Measurements from ENCODE around the gene CACNA2D3.

The CACNA2D3 gene

DNA sequence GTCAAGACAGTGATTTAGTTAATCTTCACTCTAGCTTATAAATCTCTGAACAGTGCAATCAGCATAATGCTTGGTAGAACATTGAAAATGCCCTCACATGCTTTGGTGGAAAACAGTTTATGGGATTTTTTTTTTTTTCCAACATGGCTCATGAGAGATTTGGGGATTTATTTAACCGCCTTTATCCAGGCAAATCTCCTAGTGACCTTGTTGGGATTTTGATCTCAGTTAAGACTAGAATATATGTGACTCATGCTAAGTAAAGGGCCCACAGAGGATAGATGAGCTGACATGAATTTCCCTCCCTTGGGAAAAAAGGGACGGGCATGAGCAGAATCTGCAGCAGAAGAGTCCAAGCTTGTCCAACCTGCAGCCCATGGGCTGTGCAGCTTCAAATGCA is 786.8 kb downstream of the CACNA2D3 start:
- no peak for DNase-seq (ENCODE audit: low read depth, low spot score)

DNA sequence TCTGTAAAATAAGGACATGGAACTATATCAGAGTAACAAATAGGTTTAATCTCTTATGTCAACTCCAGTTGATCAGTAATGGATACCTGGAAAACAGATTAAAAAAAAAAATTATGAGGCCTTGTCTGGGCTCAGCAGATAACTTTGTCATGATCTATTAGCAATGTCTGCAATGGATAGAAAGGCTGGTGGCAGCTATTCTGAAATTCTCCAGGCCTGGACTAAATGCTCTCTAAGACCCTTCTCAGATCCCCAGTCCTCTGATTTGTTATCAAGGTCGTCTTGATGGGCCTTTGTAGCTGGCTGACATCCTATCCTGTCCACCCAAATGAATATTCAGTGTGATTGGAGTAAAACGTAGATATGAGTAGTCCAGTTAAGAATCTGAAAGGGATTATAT is 791.8 kb downstream of the CACNA2D3 start:
- DNase-seq (ENCODE audit: low read depth, low spot score), result no peak
- no peak overlapping the region for H3K27ac ChIP-seq

More for the DNA sequence above, 786.8 kb downstream of the CACNA2D3 start:
- H3K27ac ChIP-seq, result no peak overlapping the region

DNA sequence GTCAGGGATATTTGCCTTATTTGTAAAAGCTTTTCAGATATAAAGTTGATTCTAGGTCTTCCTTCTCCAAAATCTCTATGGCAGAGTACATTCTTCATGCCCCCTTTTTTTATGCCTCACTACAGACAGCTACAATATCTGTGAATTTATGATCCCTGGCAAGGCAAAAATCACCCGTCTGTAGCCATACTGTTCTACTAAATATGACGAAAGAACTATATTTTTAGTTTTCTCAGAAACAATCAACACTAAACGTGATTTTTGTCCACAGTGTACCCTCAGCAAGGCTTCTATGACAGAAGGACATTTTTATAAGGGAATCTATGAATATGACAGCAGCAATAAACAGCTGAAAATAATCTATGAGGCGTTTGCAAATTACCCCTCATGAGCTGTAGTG is 792.8 kb downstream of the CACNA2D3 start:
- H3K27ac ChIP-seq, result no peak overlapping the region
- DNase-seq (ENCODE audit: low read depth, low spot score), result no peak

DNA sequence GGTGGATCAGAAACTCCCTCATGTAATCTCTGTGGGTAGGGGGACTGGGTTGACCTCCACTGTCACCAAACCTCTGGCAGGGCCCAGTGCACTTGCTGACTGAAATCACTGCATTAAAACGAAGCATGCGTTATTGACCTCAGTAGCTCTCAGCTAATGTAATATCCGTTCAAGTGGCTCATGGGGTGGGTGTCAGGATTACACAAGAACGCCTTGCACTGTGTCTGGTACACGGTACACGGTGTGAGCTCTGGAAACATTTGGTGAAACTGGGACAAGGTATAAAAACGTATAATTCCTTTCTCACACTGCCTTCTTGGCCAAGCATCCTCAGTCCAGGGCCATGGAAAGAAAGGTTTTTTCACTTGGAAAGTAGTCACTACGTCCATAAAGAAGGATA is 793.6 kb downstream of the CACNA2D3 start:
- DNase-seq (ENCODE audit: low read depth, low spot score), result no peak
- H3K27ac ChIP-seq, result no peak overlapping the region

DNA sequence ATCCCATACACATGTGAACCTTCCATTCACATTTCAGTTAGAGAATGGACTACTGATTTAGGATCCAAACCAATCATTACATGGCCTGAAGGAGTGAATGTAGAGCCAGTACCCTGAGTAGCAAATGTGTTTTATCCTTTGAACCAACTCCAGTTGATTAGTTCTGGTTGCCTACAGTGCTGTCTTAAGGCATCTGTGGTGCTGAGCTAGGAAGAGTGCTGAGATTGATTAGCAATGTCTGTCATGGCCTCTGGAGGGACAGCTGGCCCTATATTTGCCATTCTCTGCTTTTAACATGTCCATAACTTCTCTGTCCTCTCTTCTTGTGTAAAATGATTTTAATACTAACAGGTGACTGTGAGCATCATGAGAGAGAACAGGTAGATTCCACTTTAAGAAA is 794.4 kb downstream of the CACNA2D3 start:
- DNase-seq (ENCODE audit: low read depth, low spot score), result no peak
- H3K27ac ChIP-seq, result no peak overlapping the region

DNA sequence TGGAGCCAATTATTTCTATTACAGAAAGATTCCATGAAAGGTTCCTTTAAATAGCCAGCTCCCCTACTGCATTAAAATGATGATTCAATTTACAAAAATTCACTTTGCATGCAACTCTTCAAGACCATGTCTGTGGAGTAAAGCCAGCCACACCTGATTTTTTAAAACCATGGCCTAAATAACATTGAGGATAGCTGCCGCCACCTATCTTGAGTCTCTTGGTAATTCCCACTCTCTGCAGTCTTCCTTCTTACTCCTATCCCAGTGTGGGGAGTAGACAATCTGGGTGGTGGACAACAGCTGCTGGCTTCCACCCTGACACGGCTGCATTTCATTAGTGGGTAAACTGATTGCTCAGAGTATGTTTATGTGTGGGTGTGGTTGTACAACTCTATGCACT is 794.8 kb downstream of the CACNA2D3 start:
- DNase-seq (ENCODE audit: low read depth, low spot score), result no peak
- no peak overlapping the region for H3K27ac ChIP-seq

DNA sequence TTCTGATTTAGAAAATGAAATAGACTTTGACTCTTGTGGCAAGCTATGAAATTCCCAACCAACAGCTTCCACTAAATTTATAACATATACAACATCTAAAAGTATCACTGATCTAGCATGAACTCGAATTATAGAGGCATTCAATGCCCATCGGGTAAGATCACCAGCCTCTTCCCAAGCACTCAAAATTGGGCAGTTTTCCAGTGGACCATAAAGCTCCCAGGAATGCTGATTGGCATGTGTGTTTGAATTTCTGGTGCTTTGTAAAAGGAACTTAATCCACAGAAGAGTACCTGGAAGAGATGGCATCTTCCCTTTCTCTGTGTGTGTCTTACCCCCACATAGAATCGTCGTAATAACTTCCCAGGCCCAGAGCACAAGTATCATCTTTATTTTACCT is 795.5 kb downstream of the CACNA2D3 start:
- no peak overlapping the region for H3K27ac ChIP-seq
- no peak for DNase-seq (ENCODE audit: low read depth, low spot score)

DNA sequence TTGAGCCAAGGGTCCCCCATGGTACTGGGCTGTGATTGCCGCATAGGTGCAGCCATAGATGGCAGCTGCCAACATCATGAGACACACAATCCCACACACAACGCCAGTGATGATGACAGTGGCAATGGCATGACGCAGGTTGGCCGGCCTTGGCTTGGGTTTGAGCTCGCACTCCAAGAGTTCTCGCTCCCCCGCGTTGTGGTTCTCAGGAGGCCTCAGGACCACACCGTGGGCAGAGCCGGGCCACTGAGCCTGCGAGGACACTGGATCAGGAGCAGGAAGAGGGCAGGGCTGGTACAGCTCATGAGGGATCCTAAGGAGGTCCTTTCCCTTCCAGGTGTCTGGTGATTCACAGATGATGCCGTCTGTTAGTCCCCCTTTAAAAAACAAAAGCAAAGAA is 796.2 kb downstream of the CACNA2D3 start:
- no peak overlapping the region for H3K27ac ChIP-seq
- no peak for DNase-seq (ENCODE audit: low read depth, low spot score)

DNA sequence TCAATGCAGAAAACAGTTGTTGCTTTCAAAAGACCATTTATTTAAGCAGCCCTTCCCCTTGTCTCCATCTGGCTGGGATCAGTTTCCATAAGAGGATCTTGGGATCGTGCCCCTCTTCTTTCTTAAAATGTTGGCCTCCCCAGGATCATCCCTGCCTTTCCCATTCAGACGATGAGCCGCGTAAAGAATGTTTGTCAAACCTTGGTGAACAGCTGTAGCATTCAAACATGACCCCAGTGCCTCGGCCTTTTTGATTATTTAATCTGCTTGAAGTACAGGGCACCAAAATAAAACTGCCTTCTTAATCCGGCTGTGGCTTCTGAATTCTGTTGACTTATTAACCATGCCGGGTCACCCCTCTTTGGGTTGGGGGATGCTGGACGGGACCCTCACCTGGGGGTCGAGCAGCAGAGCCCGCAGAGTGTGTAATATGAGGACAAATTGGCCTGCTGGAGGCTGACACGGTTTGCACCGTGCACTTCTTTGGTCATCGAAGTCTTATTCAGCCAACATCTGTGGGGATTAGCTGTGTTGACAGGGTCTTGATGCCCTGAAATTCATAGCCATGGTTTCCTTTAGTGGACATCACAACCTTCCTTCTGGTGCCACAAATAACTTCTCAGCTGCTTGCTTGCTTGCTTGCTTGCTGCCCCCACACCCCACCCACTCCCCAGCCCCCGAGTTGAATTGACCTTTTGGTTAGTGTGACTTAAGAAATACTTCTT is 805.9 kb downstream of the CACNA2D3 start, which contains the start of gene LRTM1:
Gene LRTM1 (minus strand): TSS at position 14 of the 725 bp plus-strand sequence. CDS start 148 bp downstream, outside the sequence.
- no peak within 1 kb of the TSS for H3K27ac ChIP-seq
- DNase-seq (ENCODE audit: low read depth, low spot score), result no peak

DNA sequence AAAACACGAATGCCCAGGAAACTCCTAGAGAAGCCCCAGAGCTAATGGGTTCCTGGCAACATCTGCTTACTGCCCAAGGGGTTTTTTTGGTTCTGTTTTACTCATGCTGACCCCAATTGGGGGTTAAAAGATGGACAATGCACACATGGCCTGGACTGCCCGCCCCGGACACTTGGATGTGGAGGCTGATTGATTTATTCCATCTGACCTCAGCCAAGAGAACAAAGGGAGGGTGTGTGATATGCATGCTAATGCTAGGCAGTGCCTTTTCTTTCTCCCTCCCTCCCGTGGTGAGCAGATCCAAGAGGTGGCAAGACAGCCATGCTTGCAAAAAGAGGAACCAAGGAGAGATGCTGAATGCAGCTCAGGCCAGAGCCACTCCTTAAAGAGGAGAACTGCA is 808.8 kb downstream of the CACNA2D3 start:
- H3K27ac ChIP-seq, result no peak overlapping the region
- DNase-seq (ENCODE audit: low read depth, low spot score), result no peak

DNA sequence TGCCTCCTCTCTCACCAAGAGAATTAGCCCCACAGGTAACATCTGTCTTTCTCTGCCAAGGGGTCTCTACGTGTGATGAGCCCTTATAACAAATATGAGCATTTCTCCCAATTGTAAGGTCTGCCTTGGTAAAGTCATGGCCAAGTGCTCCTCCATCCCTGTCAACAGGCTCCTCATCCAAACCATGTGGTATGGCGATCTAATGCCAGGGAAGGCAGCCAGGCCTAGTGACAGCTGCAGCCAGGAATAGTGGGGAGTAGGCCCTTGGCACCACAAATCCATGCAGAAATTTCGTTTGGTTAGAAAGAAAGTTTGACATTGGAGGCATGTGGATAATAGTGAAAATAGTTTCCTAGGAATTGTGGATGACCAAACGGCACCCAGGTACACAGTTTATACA is 810.3 kb downstream of the CACNA2D3 start:
- H3K27ac ChIP-seq, result no peak overlapping the region
- no peak for DNase-seq (ENCODE audit: low read depth, low spot score)

DNA sequence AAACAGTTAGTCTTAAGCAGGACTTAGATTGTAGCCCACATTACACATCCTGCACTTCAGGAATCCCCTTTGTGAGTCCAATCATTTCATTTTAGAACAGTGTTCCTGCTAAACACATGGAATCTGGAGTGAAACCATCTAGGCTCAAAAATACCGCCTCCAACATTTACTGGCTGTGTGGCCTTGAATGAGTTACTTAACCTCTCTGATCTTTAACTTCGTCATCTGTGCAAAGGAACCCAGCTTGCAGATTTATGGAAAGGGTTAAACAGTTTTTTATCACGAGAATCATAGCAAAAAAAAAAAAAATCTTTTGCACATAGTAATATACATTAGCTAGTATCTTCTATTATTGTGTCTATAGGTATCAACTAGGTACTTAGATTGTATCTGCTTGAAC is 813.5 kb downstream of the CACNA2D3 start:
- DNase-seq (ENCODE audit: low read depth, low spot score), result no peak
- no peak overlapping the region for H3K27ac ChIP-seq

DNA sequence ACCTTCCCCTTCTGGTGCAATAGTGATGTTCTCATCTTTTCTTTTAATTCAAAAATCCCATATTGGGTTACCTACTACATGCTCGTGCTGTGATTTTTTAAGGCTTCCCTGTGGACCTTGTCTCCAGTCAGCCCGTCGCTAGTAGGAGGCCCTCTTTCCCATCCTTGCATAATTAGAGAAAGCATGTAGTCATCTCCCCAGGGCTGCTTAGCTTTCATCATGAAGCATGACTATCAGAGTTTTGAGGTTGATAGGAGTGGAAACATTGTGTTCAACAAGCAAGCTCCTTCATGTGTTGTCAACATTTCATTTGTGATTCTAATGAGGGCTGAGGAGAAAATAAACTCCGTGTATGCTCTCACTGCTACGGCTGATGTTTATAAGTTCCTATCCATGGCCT is 814.2 kb downstream of the CACNA2D3 start:
- H3K27ac ChIP-seq, result no peak overlapping the region
- DNase-seq (ENCODE audit: low read depth, low spot score), result no peak

DNA sequence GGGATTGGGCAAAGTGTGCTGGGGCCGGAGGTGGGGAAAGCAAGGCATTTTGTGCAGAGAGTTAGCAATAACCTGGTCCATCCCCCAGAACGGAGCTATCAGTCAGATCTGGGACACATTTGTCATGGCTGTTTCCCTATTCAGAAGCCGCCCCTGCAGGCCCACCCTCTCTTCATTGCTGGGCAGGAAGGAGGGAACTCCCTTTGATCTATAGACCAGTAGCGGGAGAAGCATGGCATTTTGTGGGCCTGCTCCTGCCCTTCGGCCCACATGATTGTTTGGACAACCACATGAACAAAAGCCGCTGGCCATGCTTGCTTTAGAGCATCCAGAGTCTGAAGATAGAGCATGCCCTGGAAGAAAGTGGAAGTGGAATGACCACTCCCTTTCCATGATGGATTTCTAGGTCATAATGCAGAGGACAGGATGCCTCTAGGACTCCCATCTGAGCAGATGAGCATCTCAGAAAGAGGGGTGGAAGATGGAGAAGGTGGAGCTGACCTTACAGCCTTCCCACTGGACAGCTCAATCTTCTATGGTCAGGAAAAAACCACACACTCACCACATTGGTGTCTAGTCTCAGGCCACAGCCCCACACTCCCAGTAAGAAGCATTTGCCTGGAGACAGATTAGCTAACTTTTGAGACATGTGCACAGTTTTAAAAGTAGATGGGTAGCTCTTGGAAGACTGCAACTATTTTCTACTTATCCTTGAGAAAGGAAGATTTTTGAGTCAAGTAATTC is 817.4 kb downstream of the CACNA2D3 start:
- no peak overlapping the region for H3K27ac ChIP-seq
- DNase-seq (ENCODE audit: low read depth, low spot score), result no peak

DNA sequence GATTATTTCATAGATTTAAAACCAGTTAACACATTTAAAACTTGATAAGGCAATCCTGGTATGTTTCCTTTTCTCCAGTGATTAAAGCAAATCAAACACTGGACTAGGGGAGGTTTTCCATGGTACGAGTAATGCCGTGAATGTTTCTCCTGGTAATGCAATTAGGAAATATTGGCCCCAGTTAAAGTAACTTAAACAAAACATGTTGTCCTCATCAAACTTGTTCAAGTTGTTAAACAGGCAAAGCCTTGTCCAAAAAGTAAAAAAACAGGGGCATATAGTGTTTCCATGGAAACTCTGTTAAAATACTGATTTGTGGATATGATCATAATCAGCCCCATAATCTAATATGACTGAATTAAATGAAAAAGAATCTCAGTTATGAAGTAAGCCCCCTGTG is 818.6 kb downstream of the CACNA2D3 start:
- H3K27ac ChIP-seq, result no peak overlapping the region
- DNase-seq (ENCODE audit: low read depth, low spot score), result no peak

DNA sequence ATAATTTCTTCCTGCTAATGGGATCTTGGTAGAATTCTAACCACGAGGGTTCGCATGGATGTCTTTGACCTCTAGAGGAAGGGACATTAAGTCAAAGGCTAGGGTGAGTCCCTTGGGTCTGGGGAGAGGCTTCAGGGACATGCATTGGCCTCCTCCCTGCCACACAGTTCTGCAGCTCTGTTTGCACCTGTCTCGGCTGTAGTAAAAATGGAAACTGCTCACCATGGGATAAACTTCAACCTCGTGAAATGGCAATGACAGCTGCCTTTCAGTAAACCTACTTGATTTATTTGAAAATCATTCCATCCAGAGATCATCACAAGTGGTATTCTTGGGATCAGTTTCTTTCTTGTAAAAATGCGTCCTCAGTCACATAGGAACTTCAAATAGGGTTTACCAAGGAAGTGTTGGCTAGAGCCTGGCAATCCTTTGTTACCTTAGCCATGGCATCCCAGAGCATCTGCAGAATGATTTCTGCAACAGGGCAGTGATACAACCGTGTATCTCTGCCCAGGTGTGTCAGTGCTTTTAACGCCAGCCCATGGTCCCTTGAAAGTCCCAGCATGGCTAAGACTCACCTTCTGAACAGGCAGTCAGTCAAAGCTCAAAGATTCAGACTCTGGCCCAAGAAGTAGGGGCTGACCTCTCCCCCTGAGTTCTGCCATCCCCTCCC is 819.5 kb downstream of the CACNA2D3 start:
- no peak for DNase-seq (ENCODE audit: low read depth, low spot score)
- H3K27ac ChIP-seq, result no peak overlapping the region

DNA sequence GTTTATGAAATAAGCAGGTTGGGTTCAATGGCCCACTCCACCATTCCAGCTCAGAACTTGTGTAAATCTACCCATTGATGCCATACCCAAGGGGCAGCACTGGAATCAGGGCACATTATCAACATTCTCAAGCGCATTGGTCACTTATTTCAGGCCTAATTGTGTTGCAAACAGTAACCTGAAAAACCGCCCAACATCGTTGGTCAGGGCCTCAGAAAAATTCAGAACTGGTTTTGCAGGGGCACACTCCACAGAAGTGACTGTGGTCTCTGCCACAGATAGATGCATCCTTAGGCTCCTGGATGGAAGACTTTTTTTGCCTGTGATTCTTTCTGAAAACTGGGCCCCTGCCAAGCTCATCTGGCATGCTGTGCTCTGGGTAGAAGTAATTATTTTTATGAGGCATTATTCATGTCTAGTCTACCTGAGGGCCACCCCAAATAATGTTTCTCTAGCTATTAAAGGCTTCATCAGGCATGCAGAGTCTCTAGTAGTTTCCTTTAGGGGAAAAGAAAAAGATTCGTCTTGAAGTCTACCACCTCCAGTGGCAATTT is 827.2 kb downstream of the CACNA2D3 start:
- no peak for DNase-seq (ENCODE audit: low read depth, low spot score)
- no peak overlapping the region for H3K27ac ChIP-seq

DNA sequence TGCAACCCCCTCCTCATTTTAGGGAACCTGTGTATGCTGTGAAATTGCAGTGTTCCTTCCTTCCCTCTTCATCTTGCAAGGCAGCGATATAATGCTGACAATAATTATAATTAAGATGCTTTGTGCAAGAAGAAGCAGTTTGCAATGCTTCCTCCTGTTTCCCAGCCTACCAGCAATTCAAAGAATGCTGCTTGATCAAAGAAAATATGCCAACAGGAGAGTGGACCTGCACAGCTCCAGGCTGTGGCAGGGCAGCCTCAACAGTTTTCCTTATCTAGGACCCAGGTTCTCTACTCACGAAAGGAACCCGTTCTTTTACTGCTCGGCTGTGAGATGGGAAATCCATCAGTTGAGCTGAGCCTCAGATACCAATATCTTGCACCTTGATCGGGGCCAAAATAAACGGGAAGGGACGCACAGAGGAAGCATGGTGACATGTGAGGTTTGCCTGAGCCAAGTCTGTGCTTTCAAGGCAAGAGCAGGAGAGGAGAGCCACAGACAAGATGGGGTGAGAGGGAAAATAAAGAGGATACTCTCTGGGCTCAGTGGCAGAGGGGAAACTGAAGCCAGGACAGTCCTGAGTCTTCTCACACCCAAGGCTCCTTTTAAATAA is 828.1 kb downstream of the CACNA2D3 start:
- DNase-seq (ENCODE audit: low read depth, low spot score), result no peak

DNA sequence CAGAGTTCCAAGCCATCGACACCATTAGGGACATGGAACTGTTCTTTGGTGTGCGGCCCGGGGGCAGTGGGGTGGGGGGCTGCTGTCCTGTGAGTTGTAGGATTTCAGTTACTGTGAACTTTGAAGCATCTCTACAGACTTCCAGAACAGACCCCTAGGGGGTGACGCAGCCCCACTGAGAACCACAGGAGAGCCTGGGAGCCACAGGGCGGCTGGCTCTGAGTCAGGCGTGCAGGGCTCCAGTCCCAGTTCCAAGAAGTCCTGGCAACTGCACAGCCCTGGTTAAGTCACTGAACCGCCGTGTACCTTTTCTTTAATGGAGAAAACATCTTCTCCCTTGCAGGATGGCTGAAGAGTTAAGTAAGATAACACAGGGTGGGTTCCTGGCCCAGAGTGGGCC is 829.1 kb downstream of the CACNA2D3 start:
- no peak overlapping the region for H3K27ac ChIP-seq
- DNase-seq (ENCODE audit: low read depth, low spot score), result no peak

More for the DNA sequence above, 828.1 kb downstream of the CACNA2D3 start:
- no peak overlapping the region for H3K27ac ChIP-seq

DNA sequence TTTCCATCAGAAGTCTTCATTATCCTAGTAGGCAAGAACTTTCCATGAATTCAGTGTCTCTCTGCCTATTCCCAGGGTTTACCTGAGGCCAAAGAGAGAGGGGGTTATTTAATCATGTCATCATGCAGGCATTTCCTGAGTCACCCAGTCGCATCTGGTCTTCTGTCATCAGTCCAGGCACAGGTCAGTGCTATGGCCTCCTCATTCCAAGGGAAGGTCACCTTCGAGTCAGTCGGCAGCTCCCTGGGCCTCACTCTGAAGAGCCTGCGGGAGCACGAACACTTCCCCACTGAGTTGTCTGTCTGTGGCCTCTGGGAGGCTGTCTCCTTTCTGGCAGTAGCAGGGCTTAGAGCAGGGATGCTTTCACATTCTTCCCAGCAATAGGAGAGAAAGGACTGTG is 831.7 kb downstream of the CACNA2D3 start:
- DNase-seq (ENCODE audit: low read depth, low spot score), result no peak
- H3K27ac ChIP-seq, result no peak overlapping the region

DNA sequence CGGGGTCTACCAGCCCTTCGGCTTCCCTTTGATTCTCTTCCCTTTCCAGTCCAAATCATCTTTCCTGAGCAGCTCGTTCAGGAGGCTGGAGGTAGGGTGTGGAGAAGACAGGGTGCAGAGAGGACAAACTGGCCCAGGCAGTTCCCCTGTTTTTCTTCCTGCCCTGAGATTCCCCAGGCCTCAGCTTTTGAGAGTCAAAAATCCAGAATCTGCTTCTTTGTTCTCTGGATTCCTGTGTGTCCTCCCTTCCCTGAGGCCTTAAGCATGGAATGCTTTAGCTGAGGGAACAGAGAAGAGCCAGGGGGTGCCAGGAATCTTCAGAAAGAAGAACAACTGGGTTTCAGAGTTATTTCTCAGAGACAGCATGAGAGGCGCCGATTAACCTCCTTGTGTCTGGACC is 832.2 kb downstream of the CACNA2D3 start:
- DNase-seq (ENCODE audit: low read depth, low spot score), result no peak
- no peak overlapping the region for H3K27ac ChIP-seq
